ENCODE measurements around the gene TARS2.

TARS2 gene

DNA sequence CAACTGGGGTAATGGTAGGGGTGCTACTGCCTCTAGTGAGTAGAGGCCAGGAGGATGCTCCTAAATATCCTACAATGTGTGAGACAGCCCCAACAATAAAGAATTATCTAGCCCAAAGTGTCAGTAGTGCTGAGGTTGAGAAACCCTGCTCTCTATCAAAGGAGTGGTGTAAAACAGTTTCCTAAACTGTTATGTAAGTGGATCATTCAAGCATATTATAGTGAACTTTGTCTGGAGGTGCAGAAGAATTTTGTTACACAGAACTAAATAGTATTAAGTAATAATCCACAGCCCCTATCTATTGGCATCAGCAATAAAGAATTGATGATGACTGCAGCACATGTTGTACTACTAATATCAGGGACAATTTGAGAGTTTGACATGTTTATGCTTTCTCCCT lies 20.3 kb upstream of the TARS2 start:
- TF ChIP-seq MYC (IDR thresholded peaks at IDR 0.05; ENCODE audit: low read depth, low read length) (no peak), POLR2A (IDR thresholded peaks at IDR 0.05; ENCODE audit: extremely low read depth, insufficient read length) (no peak), MAX (IDR thresholded peaks at IDR 0.05; ENCODE audit: low read depth, low read length) (no peak)
- TF ChIP-seq, protein P1, sequence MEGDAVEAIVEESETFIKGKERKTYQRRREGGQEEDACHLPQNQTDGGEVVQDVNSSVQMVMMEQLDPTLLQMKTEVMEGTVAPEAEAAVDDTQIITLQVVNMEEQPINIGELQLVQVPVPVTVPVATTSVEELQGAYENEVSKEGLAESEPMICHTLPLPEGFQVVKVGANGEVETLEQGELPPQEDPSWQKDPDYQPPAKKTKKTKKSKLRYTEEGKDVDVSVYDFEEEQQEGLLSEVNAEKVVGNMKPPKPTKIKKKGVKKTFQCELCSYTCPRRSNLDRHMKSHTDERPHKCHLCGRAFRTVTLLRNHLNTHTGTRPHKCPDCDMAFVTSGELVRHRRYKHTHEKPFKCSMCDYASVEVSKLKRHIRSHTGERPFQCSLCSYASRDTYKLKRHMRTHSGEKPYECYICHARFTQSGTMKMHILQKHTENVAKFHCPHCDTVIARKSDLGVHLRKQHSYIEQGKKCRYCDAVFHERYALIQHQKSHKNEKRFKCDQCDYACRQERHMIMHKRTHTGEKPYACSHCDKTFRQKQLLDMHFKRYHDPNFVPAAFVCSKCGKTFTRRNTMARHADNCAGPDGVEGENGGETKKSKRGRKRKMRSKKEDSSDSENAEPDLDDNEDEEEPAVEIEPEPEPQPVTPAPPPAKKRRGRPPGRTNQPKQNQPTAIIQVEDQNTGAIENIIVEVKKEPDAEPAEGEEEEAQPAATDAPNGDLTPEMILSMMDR (IDR thresholded peaks at IDR 0.05; ENCODE audit: low read depth, low read length), result no peak
- no peak for DNase-seq (ENCODE audit: low read depth)
- no peak overlapping the region for H3K4me3 ChIP-seq (ENCODE audit: low read depth, low read length)

DNA sequence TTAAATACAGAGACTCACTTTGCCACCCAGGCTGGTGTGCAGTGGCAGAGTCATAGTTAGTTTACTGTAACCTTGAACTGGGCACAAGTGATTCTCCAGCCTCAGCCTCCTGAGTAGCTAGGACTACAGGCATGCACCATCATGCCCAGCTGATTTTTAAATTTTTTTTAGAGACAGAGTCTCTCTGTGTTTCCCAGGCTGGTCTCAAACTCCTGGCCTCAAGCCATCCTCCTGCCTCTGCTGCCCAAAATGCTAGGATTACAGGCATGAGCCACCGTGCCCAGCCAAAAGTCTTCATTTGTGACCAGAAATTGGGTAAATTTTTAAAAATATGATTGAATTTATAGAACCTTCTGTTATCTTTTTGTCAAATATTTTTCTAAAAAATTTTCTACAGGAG lies 17.9 kb upstream of the TARS2 start:
- no peak overlapping the region for H3K4me3 ChIP-seq (ENCODE audit: low read depth, low read length)
- DNase-seq (ENCODE audit: low read depth), result no peak
- TF ChIP-seq, protein P1 (IDR thresholded peaks at IDR 0.05; ENCODE audit: low read depth, low read length), result no peak
- TF ChIP-seq MYC (IDR thresholded peaks at IDR 0.05; ENCODE audit: low read depth, low read length) (no peak), MAX (IDR thresholded peaks at IDR 0.05; ENCODE audit: low read depth, low read length) (no peak), POLR2A (IDR thresholded peaks at IDR 0.05; ENCODE audit: extremely low read depth, insufficient read length) (no peak)

GRCh38 chr1:150472601-150473200 lies 14.5 kb upstream of the TARS2 start:
- no peak overlapping the region for H3K4me3 ChIP-seq (ENCODE audit: low read depth, low read length)
- TF ChIP-seq, protein P1 (IDR thresholded peaks at IDR 0.05; ENCODE audit: low read depth, low read length), result no peak
- TF ChIP-seq MYC (IDR thresholded peaks at IDR 0.05; ENCODE audit: low read depth, low read length) (no peak), POLR2A (IDR thresholded peaks at IDR 0.05; ENCODE audit: extremely low read depth, insufficient read length) (no peak), MAX (IDR thresholded peaks at IDR 0.05; ENCODE audit: low read depth, low read length) (no peak)

DNA sequence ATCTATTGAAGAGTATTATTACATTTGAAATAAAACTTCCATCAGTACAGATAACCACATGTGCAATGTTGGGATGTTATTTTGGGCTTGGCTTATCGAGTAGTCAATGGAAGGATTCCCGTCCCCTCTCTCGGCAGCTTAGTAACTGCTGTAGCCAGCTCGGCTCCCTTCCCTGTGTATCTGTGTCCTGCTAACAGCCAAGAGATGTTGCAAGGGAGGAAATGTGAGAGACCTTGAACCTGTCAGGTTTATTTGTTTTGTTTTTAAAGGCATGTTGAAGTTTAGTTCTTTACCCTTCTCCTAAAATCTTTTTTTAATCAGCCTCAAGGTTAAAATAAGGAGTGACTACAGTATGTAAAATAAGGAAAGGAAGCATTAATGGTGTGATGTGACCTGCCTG lies 13.6 kb upstream of the TARS2 start:
- DNase-seq (ENCODE audit: low read depth), result no peak
- no peak for TF ChIP-seq MAX (IDR thresholded peaks at IDR 0.05; ENCODE audit: low read depth, low read length)
- TF ChIP-seq MYC (IDR thresholded peaks at IDR 0.05; ENCODE audit: low read depth, low read length), result no peak
- TF ChIP-seq, protein P1 (IDR thresholded peaks at IDR 0.05; ENCODE audit: low read depth, low read length), result no peak
- TF ChIP-seq POLR2A (IDR thresholded peaks at IDR 0.05; ENCODE audit: extremely low read depth, insufficient read length), result no peak
- no peak overlapping the region for H3K4me3 ChIP-seq (ENCODE audit: low read depth, low read length)

More at GRCh38 chr1:150472601-150473200, 14.5 kb upstream of the TARS2 start:
- no peak for DNase-seq (ENCODE audit: low read depth)

DNA sequence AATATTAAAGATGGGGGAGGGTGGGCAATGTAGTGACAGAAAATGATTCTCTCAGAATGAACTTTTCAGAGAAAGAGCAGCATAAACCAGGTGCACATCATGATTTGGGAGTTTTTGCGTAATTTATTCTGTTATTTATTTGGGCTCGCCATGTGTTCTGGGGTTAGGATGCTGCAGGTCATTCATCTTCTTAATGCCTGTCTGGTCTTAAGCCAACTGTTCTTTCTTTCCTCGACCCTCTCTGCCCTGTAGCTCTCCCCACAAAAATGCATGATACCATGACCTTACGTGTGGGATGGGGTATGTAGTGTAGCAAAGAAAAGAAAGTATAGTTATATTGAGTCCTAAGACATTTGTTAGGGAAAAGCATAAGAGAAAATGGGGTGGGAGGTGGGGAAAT lies 12.3 kb upstream of the TARS2 start:
- H3K4me3 ChIP-seq (ENCODE audit: low read depth, low read length), result no peak overlapping the region
- DNase-seq (ENCODE audit: low read depth), result no peak
- TF ChIP-seq, protein P1 (IDR thresholded peaks at IDR 0.05; ENCODE audit: low read depth, low read length), result no peak
- TF ChIP-seq MAX (IDR thresholded peaks at IDR 0.05; ENCODE audit: low read depth, low read length) (no peak), POLR2A (IDR thresholded peaks at IDR 0.05; ENCODE audit: extremely low read depth, insufficient read length) (no peak), MYC (IDR thresholded peaks at IDR 0.05; ENCODE audit: low read depth, low read length) (no peak)

Data from NB4 (cell line).